HepG2 (cell line): ENCODE results near the gene PHF10. TPM values are rescaled to one million over a fixed set of nuclear protein-coding genes. Genes with fewer than 3 reads are reported as not detected.

Experiments used
- POLR2AphosphoS5 ChIP-seq: IDR thresholded peaks from 2 replicates; pipeline ENCODE4 v1.6.1; 2012; ENCODE audit warnings: low read depth, low read length
- SNAPC2 ChIP-seq: sonication (generic); formaldehyde crosslinking; IDR thresholded peaks from 2 replicates; pipeline ENCODE4 v1.8.1; 2022; ENCODE audit warnings: mild to moderate bottlenecking, missing genetic modification reagents
- ZNF12 ChIP-seq: sonication (generic); formaldehyde crosslinking; IDR thresholded peaks from 2 replicates; pipeline ENCODE4 v1.5.0; 2020; ENCODE audit warnings: missing genetic modification reagents
- ZNF232 ChIP-seq: sonication (generic); formaldehyde crosslinking; IDR thresholded peaks from 2 replicates; pipeline ENCODE4 v1.4.0; 2020; ENCODE audit warnings: missing genetic modification reagents, borderline replicate concordance
- ZNF253 ChIP-seq: sonication (generic); formaldehyde crosslinking; IDR thresholded peaks from 2 replicates; pipeline ENCODE4 v1.8.0; 2022; ENCODE audit warnings: mild to moderate bottlenecking, missing genetic modification reagents, borderline replicate concordance
- ZSCAN29 ChIP-seq: sonication (generic); formaldehyde crosslinking; conservative IDR thresholded peaks from 2 replicates; pipeline ENCODE4 v1.4.0; 2020; ENCODE audit warnings: mild to moderate bottlenecking, missing genetic modification reagents
- polyA plus RNA-seq, 8 experiments: library from polyadenylated mRNA; depleted of rRNA in 3 of 8; stranded (reverse) in 7 of 8; unstranded in 1 of 8; fragments of >200 nt; fragmentation: Illumina TruSeq in 4 of 8; extraction: Trizol in 4 of 8; gene quantifications; 2 replicates each; pipeline versions ENCODE4 v1.2.1 to v1.2.3, GENCODE V29; 2011 to 2016; ENCODE audit warnings: low read depth in 4 of 8, missing spikeins in 1 of 8, mixed read lengths in 1 of 8; ENCODE audit not compliant: insufficient read depth in 1 of 8
- total RNA-seq, 5 experiments: library from RNA; depleted of rRNA; stranded (reverse); fragments of >200 nt; fragmentation: Illumina TruSeq; extraction: Trizol; gene quantifications; 2 replicates each; pipeline ENCODE4 v1.2.3, GENCODE V29; 2016; ENCODE audit warnings: low read depth in 1 of 5
- TF ChIP-seq, protein P1 (sequence below): sonication (generic); formaldehyde crosslinking; IDR thresholded peaks from 2 replicates; pipeline ENCODE4 v1.4.0; 2020; ENCODE audit warnings: mild to moderate bottlenecking, missing genetic modification reagents, borderline replicate concordance
- TF ChIP-seq, protein P2 (sequence below): sonication (generic); formaldehyde crosslinking; IDR thresholded peaks from 2 replicates; pipeline ENCODE4 v1.9.0; 2022; ENCODE audit warnings: missing genetic modification reagents, mild to moderate bottlenecking, borderline replicate concordance
- TF ChIP-seq, protein P3 (sequence below): sonication (generic); formaldehyde crosslinking; IDR thresholded peaks from 2 replicates; pipeline ENCODE4 v1.4.0; 2020; ENCODE audit warnings: missing genetic modification reagents, borderline replicate concordance
- TF ChIP-seq, protein P4 (sequence below): IDR thresholded peaks from 2 replicates; pipeline ENCODE4 v1.6.1; 2012; ENCODE audit warnings: low read length, improper control_type of control experiment
- TF ChIP-seq, protein P5 (sequence below): sonication (generic); formaldehyde crosslinking; IDR thresholded peaks from 2 replicates; pipeline ENCODE4 v1.5.1; 2020; ENCODE audit warnings: missing genetic modification reagents, mild to moderate bottlenecking, borderline replicate concordance

Gene PHF10
- total and polyA plus RNA-seq, 2 of the 13 experiments (the other 11 are each of a cell fraction or from before 2014, with no cell fraction given) = 42.1 to 84.1 TPM

DNA sequence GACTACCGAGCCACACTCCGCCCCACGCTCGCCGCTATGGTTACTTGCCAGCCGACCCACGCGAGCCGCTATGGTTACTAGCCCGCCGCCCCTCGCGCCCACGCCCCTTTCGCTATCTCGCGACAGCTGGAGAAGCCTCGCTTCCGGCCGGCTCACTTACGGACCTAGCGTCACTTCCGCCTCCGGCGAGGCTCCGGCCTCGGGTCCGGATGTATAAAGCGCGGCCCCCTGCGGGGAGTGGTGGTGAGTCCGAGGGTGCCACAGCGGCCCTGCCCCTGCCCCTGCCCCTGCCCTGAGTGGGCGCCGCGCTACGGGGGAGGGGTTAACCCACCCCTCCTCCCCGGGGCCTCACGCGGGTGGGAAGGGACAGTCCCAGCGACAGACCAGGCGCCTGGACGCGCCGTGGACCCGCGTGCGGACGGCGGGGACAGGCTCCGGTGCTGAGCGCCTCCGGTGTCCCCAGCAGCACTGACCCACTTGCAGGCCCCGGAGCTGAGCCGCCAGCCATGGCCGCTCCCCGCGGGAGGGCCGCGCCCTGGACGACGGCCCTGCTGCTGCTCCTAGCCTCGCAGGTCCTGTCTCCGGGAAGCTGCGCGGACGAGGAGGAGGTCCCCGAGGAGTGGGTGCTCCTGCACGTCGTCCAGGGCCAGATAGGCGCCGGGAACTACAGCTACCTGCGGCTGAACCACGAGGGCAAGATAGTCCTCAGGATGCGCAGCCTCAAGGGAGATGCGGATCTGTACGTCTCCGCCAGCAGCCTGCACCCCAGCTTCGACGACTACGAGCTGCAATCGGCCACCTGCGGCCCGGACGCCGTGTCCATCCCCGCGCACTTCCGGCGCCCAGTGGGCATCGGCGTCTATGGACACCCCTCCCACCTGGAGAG lies 22.1 kb downstream of the PHF10 start, which contains the start of the genes C6orf120 and WDR27 (continued):
- TF ChIP-seq, protein P1, sequence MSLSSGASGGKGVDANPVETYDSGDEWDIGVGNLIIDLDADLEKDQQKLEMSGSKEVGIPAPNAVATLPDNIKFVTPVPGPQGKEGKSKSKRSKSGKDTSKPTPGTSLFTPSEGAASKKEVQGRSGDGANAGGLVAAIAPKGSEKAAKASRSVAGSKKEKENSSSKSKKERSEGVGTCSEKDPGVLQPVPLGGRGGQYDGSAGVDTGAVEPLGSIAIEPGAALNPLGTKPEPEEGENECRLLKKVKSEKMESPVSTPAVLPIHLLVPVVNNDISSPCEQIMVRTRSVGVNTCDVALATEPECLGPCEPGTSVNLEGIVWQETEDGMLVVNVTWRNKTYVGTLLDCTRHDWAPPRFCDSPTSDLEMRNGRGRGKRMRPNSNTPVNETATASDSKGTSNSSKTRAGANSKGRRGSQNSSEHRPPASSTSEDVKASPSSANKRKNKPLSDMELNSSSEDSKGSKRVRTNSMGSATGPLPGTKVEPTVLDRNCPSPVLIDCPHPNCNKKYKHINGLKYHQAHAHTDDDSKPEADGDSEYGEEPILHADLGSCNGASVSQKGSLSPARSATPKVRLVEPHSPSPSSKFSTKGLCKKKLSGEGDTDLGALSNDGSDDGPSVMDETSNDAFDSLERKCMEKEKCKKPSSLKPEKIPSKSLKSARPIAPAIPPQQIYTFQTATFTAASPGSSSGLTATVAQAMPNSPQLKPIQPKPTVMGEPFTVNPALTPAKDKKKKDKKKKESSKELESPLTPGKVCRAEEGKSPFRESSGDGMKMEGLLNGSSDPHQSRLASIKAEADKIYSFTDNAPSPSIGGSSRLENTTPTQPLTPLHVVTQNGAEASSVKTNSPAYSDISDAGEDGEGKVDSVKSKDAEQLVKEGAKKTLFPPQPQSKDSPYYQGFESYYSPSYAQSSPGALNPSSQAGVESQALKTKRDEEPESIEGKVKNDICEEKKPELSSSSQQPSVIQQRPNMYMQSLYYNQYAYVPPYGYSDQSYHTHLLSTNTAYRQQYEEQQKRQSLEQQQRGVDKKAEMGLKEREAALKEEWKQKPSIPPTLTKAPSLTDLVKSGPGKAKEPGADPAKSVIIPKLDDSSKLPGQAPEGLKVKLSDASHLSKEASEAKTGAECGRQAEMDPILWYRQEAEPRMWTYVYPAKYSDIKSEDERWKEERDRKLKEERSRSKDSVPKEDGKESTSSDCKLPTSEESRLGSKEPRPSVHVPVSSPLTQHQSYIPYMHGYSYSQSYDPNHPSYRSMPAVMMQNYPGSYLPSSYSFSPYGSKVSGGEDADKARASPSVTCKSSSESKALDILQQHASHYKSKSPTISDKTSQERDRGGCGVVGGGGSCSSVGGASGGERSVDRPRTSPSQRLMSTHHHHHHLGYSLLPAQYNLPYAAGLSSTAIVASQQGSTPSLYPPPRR (CRISPR knock-in tag) = peak; percentile 77
- TF ChIP-seq, protein P2, sequence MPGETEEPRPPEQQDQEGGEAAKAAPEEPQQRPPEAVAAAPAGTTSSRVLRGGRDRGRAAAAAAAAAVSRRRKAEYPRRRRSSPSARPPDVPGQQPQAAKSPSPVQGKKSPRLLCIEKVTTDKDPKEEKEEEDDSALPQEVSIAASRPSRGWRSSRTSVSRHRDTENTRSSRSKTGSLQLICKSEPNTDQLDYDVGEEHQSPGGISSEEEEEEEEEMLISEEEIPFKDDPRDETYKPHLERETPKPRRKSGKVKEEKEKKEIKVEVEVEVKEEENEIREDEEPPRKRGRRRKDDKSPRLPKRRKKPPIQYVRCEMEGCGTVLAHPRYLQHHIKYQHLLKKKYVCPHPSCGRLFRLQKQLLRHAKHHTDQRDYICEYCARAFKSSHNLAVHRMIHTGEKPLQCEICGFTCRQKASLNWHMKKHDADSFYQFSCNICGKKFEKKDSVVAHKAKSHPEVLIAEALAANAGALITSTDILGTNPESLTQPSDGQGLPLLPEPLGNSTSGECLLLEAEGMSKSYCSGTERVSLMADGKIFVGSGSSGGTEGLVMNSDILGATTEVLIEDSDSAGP (CRISPR knock-in tag) = peak; percentile 97
- 0 out of 2 replicates have a peak, but pooled peaks have one; percentile 71 for TF ChIP-seq SNAPC2 (CRISPR knock-in tag)
- peak; percentile 82 for TF ChIP-seq ZNF12
- TF ChIP-seq, protein P3, sequence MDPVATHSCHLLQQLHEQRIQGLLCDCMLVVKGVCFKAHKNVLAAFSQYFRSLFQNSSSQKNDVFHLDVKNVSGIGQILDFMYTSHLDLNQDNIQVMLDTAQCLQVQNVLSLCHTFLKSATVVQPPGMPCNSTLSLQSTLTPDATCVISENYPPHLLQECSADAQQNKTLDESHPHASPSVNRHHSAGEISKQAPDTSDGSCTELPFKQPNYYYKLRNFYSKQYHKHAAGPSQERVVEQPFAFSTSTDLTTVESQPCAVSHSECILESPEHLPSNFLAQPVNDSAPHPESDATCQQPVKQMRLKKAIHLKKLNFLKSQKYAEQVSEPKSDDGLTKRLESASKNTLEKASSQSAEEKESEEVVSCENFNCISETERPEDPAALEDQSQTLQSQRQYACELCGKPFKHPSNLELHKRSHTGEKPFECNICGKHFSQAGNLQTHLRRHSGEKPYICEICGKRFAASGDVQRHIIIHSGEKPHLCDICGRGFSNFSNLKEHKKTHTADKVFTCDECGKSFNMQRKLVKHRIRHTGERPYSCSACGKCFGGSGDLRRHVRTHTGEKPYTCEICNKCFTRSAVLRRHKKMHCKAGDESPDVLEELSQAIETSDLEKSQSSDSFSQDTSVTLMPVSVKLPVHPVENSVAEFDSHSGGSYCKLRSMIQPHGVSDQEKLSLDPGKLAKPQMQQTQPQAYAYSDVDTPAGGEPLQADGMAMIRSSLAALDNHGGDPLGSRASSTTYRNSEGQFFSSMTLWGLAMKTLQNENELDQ (CRISPR knock-in tag) = peak; percentile 75; the same call in 1 of the 2 replicates
- peak; percentile 75 for TF ChIP-seq ZSCAN29 (CRISPR knock-in tag)
- 0 out of 2 replicates have a peak, but pooled peaks have one; percentile 40 for TF ChIP-seq ZNF232 (CRISPR knock-in tag)
- peak; percentile 92 for TF ChIP-seq POLR2AphosphoS5
- TF ChIP-seq, protein P4, sequence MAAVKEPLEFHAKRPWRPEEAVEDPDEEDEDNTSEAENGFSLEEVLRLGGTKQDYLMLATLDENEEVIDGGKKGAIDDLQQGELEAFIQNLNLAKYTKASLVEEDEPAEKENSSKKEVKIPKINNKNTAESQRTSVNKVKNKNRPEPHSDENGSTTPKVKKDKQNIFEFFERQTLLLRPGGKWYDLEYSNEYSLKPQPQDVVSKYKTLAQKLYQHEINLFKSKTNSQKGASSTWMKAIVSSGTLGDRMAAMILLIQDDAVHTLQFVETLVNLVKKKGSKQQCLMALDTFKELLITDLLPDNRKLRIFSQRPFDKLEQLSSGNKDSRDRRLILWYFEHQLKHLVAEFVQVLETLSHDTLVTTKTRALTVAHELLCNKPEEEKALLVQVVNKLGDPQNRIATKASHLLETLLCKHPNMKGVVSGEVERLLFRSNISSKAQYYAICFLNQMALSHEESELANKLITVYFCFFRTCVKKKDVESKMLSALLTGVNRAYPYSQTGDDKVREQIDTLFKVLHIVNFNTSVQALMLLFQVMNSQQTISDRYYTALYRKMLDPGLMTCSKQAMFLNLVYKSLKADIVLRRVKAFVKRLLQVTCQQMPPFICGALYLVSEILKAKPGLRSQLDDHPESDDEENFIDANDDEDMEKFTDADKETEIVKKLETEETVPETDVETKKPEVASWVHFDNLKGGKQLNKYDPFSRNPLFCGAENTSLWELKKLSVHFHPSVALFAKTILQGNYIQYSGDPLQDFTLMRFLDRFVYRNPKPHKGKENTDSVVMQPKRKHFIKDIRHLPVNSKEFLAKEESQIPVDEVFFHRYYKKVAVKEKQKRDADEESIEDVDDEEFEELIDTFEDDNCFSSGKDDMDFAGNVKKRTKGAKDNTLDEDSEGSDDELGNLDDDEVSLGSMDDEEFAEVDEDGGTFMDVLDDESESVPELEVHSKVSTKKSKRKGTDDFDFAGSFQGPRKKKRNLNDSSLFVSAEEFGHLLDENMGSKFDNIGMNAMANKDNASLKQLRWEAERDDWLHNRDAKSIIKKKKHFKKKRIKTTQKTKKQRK = no peak
- TF ChIP-seq, protein P5, sequence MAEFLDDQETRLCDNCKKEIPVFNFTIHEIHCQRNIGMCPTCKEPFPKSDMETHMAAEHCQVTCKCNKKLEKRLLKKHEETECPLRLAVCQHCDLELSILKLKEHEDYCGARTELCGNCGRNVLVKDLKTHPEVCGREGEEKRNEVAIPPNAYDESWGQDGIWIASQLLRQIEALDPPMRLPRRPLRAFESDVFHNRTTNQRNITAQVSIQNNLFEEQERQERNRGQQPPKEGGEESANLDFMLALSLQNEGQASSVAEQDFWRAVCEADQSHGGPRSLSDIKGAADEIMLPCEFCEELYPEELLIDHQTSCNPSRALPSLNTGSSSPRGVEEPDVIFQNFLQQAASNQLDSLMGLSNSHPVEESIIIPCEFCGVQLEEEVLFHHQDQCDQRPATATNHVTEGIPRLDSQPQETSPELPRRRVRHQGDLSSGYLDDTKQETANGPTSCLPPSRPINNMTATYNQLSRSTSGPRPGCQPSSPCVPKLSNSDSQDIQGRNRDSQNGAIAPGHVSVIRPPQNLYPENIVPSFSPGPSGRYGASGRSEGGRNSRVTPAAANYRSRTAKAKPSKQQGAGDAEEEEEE (CRISPR knock-in tag) = peak; percentile 72; the same call in 1 of the 2 replicates
- peak; percentile 53 for TF ChIP-seq ZNF253
